Frontal cortex (tissue), 4 donors: ENCODE data around the gene CDKN2AIP. TPM values are rescaled to one million over a fixed set of nuclear protein-coding genes. Genes with fewer than 3 reads are reported as not detected.
"Not testable (repeated sequence)": the region's sequence is repeated elsewhere in the genome, so short reads cannot be mapped to it uniquely, and the experiment has no call there.

Experiments
- DNase-seq, 2 donors: peaks; one replicate each; pipeline ENCODE4 v3.0.0; 2012; ENCODE audit warnings: low spot score in 2 of 2
- FAIRE-seq: peaks from 2 replicates; lab custom pipeline; 2012; peaks lifted over from hg19 to GRCh38; lab: Jason Lieb, UNC
- total RNA-seq: library from RNA; depleted of rRNA; stranded (reverse); fragments of >200 nt; gene quantifications from one replicate; pipeline ENCODE4 v1.2.3, GENCODE V29; 2014
- donor health status: control.
- donor health status: control.
- donor health status: control.

CDKN2AIP gene
- total RNA-seq, 1 donor from 2014 or later = 25.3 TPM

DNA sequence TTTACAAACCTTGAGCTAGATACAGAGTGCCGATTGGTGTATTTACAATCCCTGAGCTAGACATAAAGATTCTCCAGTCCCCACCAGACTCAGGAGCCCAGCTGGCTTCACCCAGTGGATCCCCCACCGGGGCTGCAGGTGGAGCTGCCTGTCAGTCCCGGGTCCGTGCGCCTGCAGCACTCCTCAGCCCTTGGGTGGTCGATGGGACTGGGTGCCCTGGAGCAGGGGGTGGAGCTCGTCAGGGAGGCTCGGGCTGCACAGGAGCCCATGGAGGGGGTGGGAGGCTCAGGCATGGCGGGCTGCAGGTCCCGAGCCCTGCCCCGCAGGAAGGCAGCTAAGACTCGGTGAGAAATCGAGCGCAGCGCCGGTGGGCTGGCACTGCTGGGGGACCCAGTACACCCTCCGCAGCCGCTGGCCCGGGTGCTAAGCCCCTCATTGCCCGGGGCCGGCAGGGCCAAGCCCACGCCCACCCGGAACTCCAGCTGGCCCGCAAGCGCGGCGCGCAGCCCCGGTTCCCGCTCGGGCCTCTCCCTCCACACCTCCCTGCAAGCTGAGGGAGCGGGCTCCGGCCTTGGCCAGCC is 38.2 kb downstream of the CDKN2AIP start:
- not testable (repeated sequence) for DNase-seq, FAIRE-seq

DNA sequence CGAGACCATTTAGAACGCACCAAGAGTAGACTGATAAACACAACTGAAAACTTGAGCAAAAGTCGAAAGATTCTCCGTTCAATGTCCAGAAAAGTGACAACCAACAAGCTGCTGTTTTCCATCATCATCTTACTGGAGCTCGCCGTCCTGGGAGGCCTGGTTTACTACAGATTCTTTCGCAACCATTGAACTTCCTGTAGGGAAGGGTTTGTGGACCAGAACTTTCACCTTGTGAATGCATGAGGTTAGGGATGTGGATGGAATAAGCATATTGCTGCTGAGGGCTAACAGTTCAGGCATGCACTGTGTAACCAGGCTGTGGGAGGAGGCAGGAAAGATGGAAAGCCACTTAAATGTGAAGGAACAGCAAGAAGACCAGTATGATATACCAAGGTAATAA is 39.6 kb downstream of the CDKN2AIP start:
- DNase-seq (no peak), FAIRE-seq (no peak)

DNA sequence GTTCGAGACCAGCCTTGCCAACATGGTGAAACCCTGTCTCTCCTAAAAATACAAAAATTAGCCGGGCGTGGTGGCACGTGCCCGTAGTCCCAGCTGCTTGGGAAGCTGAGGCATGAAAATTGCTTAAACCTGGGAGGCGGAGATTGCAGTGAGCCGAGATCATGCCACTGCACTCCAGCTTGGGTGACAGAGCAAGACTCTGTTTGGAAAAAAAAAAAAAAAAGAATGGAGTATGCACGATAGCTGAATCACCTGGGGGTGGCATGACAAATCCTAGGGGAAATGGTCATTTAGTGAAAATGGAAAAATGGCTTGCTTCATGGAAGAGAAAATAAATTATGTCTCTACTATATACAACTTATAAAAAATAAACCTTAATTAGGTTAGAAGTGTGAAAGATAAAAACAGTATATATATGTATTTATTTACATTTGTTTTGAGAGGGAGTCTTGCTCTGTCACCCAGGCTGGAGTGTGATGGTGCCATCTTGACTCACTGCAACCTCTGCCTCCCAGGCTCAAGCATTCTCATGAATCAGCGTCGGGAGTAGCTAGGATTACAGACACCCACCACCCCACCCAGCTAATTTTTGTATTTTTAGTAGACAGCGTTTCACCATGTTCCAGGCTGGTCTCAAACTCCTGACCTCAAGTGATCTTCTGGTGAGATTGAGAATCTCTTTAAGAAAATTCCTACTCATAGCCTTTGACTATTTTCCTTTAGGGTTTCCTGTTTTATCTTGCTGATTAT is 41.1 kb downstream of the CDKN2AIP start:
- FAIRE-seq (no peak), DNase-seq (no peak)

DNA sequence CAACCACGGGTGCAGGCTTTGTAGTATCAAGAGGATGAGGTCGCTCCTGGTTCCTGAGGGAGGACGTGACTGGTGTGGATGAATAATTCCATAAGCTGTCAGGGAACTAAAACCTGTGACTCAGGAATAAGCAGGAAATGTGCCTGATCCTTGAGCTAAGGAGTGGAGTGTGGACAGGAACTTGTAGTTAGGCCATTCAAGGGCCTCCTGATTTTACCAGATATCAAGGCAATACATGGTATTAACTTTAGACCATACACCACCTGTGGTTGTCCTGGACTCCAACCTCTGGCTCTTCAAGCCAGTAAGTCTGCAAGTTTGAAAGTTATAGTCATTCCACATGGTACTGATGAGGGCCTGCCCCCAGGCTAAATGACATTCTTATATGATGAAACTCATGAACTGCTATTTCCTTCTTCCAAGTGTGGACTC is 48.4 kb downstream of the CDKN2AIP start:
- no peak for FAIRE-seq
- DNase-seq = no peak

DNA sequence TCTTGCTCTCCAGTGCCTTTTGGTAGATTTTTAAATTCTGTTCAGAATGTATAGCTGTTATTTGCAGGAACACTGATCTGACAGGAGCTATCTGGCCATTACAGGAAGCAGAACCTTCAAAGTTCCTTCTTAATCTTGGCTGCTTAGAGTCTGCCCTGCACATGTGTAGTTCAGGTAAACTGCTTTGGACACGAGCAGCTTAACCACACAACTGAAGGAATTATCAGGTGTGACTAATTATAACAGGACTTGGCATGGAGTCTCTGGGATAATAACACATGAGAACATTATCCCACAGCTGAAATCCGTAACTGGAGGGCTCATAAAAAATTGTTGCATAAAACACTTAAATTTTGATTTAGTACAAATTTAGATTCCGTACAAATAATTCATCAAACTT is 48.8 kb downstream of the CDKN2AIP start:
- FAIRE-seq = no peak
- no peak for DNase-seq

DNA sequence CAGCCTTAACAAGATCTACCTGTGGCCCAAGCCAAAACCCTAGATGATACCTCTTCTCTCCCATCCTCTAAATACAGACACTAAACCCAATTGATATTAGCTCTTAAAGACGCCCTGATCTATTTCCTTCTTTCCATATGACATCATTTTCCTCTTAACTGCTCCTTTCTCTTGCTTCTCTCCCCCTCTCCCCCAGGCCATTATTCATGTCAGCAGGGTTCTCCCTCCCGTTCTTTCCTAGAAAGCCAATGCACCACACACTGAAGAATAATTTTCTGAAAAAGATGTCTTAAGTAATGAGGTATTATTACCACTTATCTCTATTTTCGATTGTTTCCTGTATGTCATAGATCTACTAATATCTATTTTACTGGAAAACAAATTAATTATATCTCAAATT is 50.7 kb downstream of the CDKN2AIP start:
- DNase-seq (no peak), FAIRE-seq (no peak)

Other genes starting within 250 kb of the CDKN2AIP start
- gene CLDN22, start 124.4 kb upstream of the CDKN2AIP start, total RNA-seq = not detected
- gene CLDN24, start 122.2 kb upstream of the CDKN2AIP start, total RNA-seq = not detected
- 16.3 TPM for gene ING2, start 60.4 kb downstream of the CDKN2AIP start, total RNA-seq
- gene RWDD4, start 214.5 kb downstream of the CDKN2AIP start, total RNA-seq = 21.2 TPM
- gene TRAPPC11, start 214.7 kb downstream of the CDKN2AIP start, total RNA-seq = 84.4 TPM